ENCODE measurements around the gene MLST8. TPM values are rescaled to one million over a fixed set of nuclear protein-coding genes. Genes with fewer than 3 reads are reported as not detected.

The MLST8 gene
- total RNA-seq, 2 donors from 2014 or later = 35.6 to 45.0 TPM

DNA sequence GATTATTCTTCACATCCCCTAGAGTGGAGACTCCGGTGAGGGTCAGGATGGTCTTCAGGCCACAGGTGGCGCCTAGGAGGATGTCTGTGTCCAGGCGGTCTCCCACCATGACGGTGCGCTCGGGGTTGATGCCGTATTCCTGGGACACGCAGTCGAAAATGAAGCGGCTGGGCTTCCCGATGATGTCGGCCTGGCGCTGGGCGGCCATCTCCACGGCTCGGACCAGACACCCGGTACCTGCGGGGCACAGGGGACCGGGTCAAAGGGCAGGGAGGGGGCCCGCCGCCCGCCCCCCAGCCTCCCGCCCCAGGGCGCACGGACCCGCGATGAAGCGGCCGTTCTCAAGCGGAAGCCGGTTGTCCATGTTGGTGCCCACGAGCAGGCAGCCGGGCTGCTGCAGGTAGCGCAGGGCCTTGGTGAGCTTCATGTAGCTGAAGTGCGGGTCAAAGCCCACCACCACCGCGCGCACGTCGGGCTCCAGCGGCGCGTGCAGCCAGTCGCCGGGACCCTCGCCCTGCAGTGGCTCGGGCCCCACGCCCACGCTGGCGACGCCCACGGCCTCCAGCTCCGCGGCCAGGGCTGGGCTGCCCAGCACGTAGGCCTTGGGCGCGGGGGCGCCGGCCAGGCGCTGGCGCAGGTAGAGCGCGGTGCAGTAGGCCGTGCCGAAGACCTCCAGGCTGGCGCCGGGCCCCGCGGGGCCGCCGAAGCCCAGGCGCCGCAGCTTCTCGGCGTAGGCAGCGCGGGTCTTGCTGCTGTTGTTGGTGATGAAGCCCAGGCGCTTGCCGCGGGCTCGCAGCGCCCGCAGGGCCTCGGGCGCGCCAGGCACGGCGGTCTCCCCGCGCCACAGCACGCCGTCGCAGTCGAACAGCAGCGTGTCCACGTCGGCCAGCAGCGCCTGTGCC, 8.8 kb downstream of the MLST8 start:
- peaks cover 0 to 32% of the 10 kb centered on the region in 2 donors for H3K4me1 ChIP-seq
- DNase-seq (ENCODE audit: low spot score) = no peak
- no peaks in the 10 kb centered on the region for H3K27me3 ChIP-seq
- TF ChIP-seq CTCF (IDR thresholded peaks at IDR 0.05) = no peak
- H3K27ac ChIP-seq = peak overlapping the region; percentile 85
- no peaks in the 10 kb centered on the region for H3K9me3 ChIP-seq
- H3K36me3 ChIP-seq = peaks cover 9% of the 10 kb centered on the region
- H3K4me3 ChIP-seq = peak overlapping the region; percentile 60 to 89

- Histone ChIP-seq H3K4me1 (peaks cover 0 to 32% of the 10 kb centered on the region in 2 donors), H3K36me3 (peaks cover 3% of the 10 kb centered on the region), H3K9me3 (no peaks in the 10 kb centered on the region), H3K27me3 (no peaks in the 10 kb centered on the region), H3K27ac (peak within 1 kb of the TSS; percentile 92 to 96), H3K4me3 (peak within 1 kb of the TSS; percentile 60 to 89)
- no peak for TF ChIP-seq CTCF (IDR thresholded peaks at IDR 0.05)
- DNase-seq (ENCODE audit: low spot score) = no peak
These were observed 9.4 kb downstream of the MLST8 start, which contains the start of gene PGP for GRCh38 chr16:2214719-2214968. TSS of gene PGP (minus strand) at chr16:2214840. CDS start at chr16:2214777, 63 bp downstream.

GRCh38 chr16:2216330-2216729, 11.1 kb downstream of the MLST8 start:
- Histone ChIP-seq H3K36me3 (no peaks in the 10 kb centered on the region), H3K27me3 (no peaks in the 10 kb centered on the region), H3K4me1 (peaks cover 0 to 32% of the 10 kb centered on the region in 2 donors), H3K4me3 (no peak overlapping the region), H3K27ac (no peak overlapping the region), H3K9me3 (no peaks in the 10 kb centered on the region)
- DNase-seq (ENCODE audit: low spot score) = no peak
- no peak for TF ChIP-seq CTCF (IDR thresholded peaks at IDR 0.05)

- H3K27ac ChIP-seq = peak within 1 kb of the TSS; percentile 88 to 91
- H3K9me3 ChIP-seq = no peaks in the 10 kb centered on the region
- TF ChIP-seq CTCF (IDR thresholded peaks at IDR 0.05) = peak in 1 of 2 donors; percentile 18
- H3K27me3 ChIP-seq = no peaks in the 10 kb centered on the region
- peaks cover 0 to 23% of the 10 kb centered on the region in 2 donors for H3K4me1 ChIP-seq
- H3K4me3 ChIP-seq = peak within 1 kb of the TSS; percentile 89 to 95
- DNase-seq (ENCODE audit: low spot score) = peak; percentile 100
- peaks cover 3% of the 10 kb centered on the region for H3K36me3 ChIP-seq
These were observed 18.1 kb downstream of the MLST8 start, which contains the start of gene E4F1 for GRCh38 chr16:2223221-2223941. TSS of gene E4F1 (plus strand) at chr16:2223591. CDS start at chr16:2223614, 23 bp downstream.

- no peak for DNase-seq (ENCODE audit: low spot score)
- Histone ChIP-seq H3K36me3 (peaks cover 9% of the 10 kb centered on the region), H3K4me1 (peaks cover 0 to 23% of the 10 kb centered on the region in 2 donors), H3K4me3 (peak overlapping the region; percentile 89 to 95), H3K27me3 (no peaks in the 10 kb centered on the region), H3K27ac (peak overlapping the region; percentile 88 to 91), H3K9me3 (no peaks in the 10 kb centered on the region)
- TF ChIP-seq CTCF (IDR thresholded peaks at IDR 0.05) = peak in 1 of 2 donors; percentile 27
These were observed 18.8 kb downstream of the MLST8 start for GRCh38 chr16:2223942-2224486.
